ENCODE measurements around the gene KRTAP9-9. TPM values are rescaled to one million over a fixed set of nuclear protein-coding genes. Genes with fewer than 3 reads are reported as not detected.
"Not testable (repeated sequence)": the region's sequence is repeated elsewhere in the genome, so short reads cannot be mapped to it uniquely, and the experiment has no call there.

The KRTAP9-9 gene
- total RNA-seq, 4 donors from 2014 or later: not detected

GRCh38 chr17:41226051-41226450 lies 29.1 kb upstream of the KRTAP9-9 start:
- Histone ChIP-seq H3K9me3 (no peaks in the 10 kb centered on the region), H3K4me1 (no peaks in the 10 kb centered on the region), H3K36me3 (no peaks in the 10 kb centered on the region), H3K4me3 (no peak overlapping the region), H3K27ac (no peak overlapping the region), H3K27me3 (peaks cover 0 to 17% (median 0%) of the 10 kb centered on the region in 4 donors)
- WGBS, 2 donors: 95 to 98% methylated on average over 6 of the region's 6 CpGs
- DNase-seq: no peak
- no peak for TF ChIP-seq POLR2A (IDR thresholded peaks at IDR 0.05)
- TF ChIP-seq CTCF (IDR thresholded peaks at IDR 0.05): no peak
- intact Hi-C loops (cut with DNase I): no loop called here

- H3K36me3 ChIP-seq; H3K4me1 ChIP-seq; DNase-seq; intact Hi-C loops (cut with DNase I); H3K4me3 ChIP-seq; H3K9me3 ChIP-seq; H3K27ac ChIP-seq: not testable (repeated sequence)
- no CpG with 5 or more reads among the region's 4 CpGs for WGBS, 2 donors
- peaks cover 0 to 17% (median 0%) of the 10 kb centered on the region in 4 donors for H3K27me3 ChIP-seq
Measured at GRCh38 chr17:41226598-41227095, 28.5 kb upstream of the KRTAP9-9 start, which contains the start of gene KRTAP9-2. Gene KRTAP9-2 (plus strand): TSS chr17:41226648. CDS start chr17:41226655, 7 bp downstream.

GRCh38 chr17:41230094-41230493 lies 25.1 kb upstream of the KRTAP9-9 start:
- H3K27ac ChIP-seq: no peak overlapping the region
- H3K9me3 ChIP-seq: no peaks in the 10 kb centered on the region
- no peaks in the 10 kb centered on the region for H3K4me1 ChIP-seq
- no peak for TF ChIP-seq POLR2A (IDR thresholded peaks at IDR 0.05)
- TF ChIP-seq CTCF (IDR thresholded peaks at IDR 0.05): no peak
- H3K4me3 ChIP-seq: no peak overlapping the region
- DNase-seq: no peak
- no peaks in the 10 kb centered on the region for H3K36me3 ChIP-seq
- peaks cover 0 to 35% (median 0%) of the 10 kb centered on the region in 4 donors for H3K27me3 ChIP-seq
- intact Hi-C loops (cut with DNase I): no loop called here

GRCh38 chr17:41231731-41232130 lies 23.5 kb upstream of the KRTAP9-9 start:
- H3K4me3 ChIP-seq: no peak overlapping the region
- intact Hi-C loops (cut with DNase I): no loop called here
- WGBS, 2 donors: 84 to 92% methylated on average over 6 of the region's 6 CpGs
- no peaks in the 10 kb centered on the region for H3K9me3 ChIP-seq
- H3K36me3 ChIP-seq: no peaks in the 10 kb centered on the region
- H3K27ac ChIP-seq: no peak overlapping the region
- H3K4me1 ChIP-seq: no peaks in the 10 kb centered on the region
- no peak for DNase-seq
- peaks cover 0 to 27% (median 0%) of the 10 kb centered on the region in 4 donors for H3K27me3 ChIP-seq
- TF ChIP-seq CTCF (IDR thresholded peaks at IDR 0.05) (no peak), POLR2A (IDR thresholded peaks at IDR 0.05) (no peak)

GRCh38 chr17:41232399-41233105 lies 22.6 kb upstream of the KRTAP9-9 start, which contains the start of gene KRTAP9-3:
Gene KRTAP9-3 (plus strand): TSS chr17:41232449. CDS start chr17:41232502, 53 bp downstream.
- peaks cover 0 to 27% (median 0%) of the 10 kb centered on the region in 4 donors for H3K27me3 ChIP-seq
- H3K9me3 ChIP-seq; H3K27ac ChIP-seq; H3K36me3 ChIP-seq; H3K4me3 ChIP-seq; DNase-seq; intact Hi-C loops (cut with DNase I); H3K4me1 ChIP-seq: not testable (repeated sequence)
- WGBS, 2 donors: 67 to 83% methylated on average over 1 of the region's 1 CpG

- peaks cover 0 to 29% (median 0%) of the 10 kb centered on the region in 4 donors for H3K27me3 ChIP-seq
- H3K27ac ChIP-seq; H3K9me3 ChIP-seq; H3K4me3 ChIP-seq; H3K4me1 ChIP-seq; DNase-seq; H3K36me3 ChIP-seq; intact Hi-C loops (cut with DNase I): not testable (repeated sequence)
- 68 to 88% methylated on average over 3 to 4 of the region's 4 CpGs for WGBS, 2 donors
Measured at GRCh38 chr17:41237116-41237515, 18.1 kb upstream of the KRTAP9-9 start.

GRCh38 chr17:41237949-41238437 lies 17.2 kb upstream of the KRTAP9-9 start, which contains the start of gene KRTAP9-8:
Gene KRTAP9-8 (plus strand): TSS chr17:41237999. CDS start chr17:41238052, 53 bp downstream.
- peaks cover 0 to 21% (median 0%) of the 10 kb centered on the region in 4 donors for H3K27me3 ChIP-seq
- DNase-seq; H3K4me1 ChIP-seq; H3K27ac ChIP-seq; H3K4me3 ChIP-seq; H3K9me3 ChIP-seq; intact Hi-C loops (cut with DNase I); H3K36me3 ChIP-seq: not testable (repeated sequence)
- WGBS, 2 donors: 33 to 51% methylated on average over 1 to 3 of the region's 3 CpGs

GRCh38 chr17:41246995-41247787 lies 8.0 kb upstream of the KRTAP9-9 start:
- H3K9me3 ChIP-seq; H3K27ac ChIP-seq; DNase-seq; H3K4me3 ChIP-seq; H3K36me3 ChIP-seq; H3K4me1 ChIP-seq; intact Hi-C loops (cut with DNase I): not testable (repeated sequence)
- 45 to 72% methylated on average over 2 of the region's 2 CpGs for WGBS, 2 donors
- peaks cover 0 to 15% (median 0%) of the 10 kb centered on the region in 4 donors for H3K27me3 ChIP-seq

- H3K36me3 ChIP-seq; DNase-seq; H3K4me3 ChIP-seq; intact Hi-C loops (cut with DNase I); H3K27ac ChIP-seq; H3K4me1 ChIP-seq; H3K9me3 ChIP-seq: not testable (repeated sequence)
- peaks cover 0 to 21% (median 0%) of the 10 kb centered on the region in 4 donors for H3K27me3 ChIP-seq
- WGBS, 2 donors: 80% methylated on average over 1 of the region's 2 CpGs; no CpG with 5 or more reads in 1 of the 2 donors
Measured at GRCh38 chr17:41249637-41250240, 5.4 kb upstream of the KRTAP9-9 start, which contains the start of gene KRTAP9-4. Gene KRTAP9-4 (plus strand): TSS chr17:41249687. CDS start chr17:41249721, 34 bp downstream.
